ENCODE results near the gene JKAMP.

- TF ChIP-seq CTCF (IDR thresholded peaks at IDR 0.05; ENCODE audit: low read length) (no peak), EZH2 (IDR thresholded peaks at IDR 0.05; ENCODE audit: borderline replicate concordance, low read length) (no peak)
Observed at GRCh38 chr14:59465316-59466135, 18.8 kb upstream of the JKAMP start, which contains the start of gene GPR135.

Data from OCI-LY1 (cell line).